GM19467 (cell line): ENCODE data around the gene KIRREL3.
A peak's percentile ranks its signal among the peaks of the same experiment; 100 is the strongest.
"Not testable (repeated sequence)": the region's sequence is repeated elsewhere in the genome, so short reads cannot be mapped to it uniquely, and the experiment has no call there.

Source experiments
- ATAC-seq: cut with Tn5 transposase; IDR thresholded peaks from one replicate; pipeline ENCODE4 v1.9.1; 2021; ENCODE audit warnings: mild to moderate bottlenecking, moderate library complexity; ENCODE audit not compliant: unreplicated experiment

Gene KIRREL3

DNA sequence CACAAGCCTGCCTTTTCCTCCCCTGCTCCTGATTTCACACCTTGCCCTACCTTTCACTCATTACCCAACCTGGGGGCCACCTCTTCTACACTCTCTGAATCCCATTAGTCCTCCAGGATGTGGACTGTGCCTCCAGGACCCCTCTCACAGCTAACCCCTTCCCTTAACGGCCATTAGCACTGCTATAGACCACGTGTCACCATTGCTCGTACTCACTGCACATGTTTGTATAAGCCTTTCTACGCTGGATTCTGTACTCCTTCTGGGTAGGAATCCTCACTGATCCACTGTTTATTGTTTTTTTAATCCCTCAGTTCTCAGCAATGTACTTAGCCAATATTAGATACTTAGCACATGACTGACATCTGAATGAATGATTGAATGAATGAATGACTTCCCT is 40.9 kb downstream of the KIRREL3 start:
- ATAC-seq, result no peak

DNA sequence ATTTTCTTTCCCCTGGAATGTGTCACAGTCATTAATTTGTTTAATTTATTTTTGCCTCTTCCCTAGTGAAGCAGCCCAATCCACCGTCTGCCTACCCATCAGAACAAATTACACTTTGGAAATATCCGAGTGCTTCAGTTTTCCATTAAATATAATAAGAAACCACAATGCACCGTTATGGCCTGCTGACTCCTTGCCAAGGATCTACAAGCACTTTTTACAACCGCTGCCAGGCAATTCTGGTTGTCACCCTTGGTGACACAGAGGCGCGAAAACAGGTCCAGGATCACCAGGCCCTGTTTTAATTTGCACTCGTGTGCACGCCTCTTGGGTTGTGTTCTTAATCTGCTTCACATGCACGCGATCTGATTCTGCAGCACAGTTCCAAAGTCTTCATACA is 43.9 kb downstream of the KIRREL3 start:
- ATAC-seq, result no peak

DNA sequence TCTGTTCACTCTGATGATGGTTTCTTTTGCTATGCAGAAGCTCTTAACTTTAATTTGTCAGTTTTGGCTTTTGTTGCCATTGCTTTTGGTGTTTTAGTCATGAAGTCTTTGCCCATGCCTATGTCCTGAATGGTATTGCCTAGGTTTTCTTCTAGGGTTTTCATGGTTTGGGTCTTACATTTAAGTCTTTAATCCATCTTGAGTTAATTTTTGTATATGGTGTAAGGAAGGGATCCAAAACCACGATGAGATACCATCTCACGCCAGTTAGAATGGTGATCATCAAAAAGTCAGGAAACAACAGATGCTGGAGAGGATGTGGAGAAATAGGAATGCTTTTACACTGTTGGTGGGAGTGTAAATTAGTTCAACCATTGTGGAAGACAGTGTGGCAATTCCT is 48.0 kb downstream of the KIRREL3 start:
- ATAC-seq, result not testable (repeated sequence)

DNA sequence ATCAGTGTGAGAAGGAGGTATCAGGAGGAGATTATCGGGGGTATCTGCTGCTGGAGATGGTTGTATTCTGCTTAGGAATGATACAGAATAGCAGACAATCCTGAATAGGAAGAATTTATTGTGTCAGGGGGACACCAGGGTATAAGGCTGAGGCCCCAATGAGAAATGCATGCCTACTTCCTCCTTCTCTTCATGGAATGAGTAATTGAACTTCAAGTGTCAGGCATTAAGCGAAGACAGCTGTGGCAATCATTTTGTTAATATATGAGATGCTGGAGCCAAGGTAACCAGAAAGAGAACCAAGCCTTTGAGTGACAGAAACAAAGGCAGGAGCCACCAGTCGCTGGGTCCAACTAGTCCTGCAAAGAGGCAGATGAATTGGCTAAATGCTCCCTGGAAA is 49.1 kb downstream of the KIRREL3 start:
- no peak for ATAC-seq

DNA sequence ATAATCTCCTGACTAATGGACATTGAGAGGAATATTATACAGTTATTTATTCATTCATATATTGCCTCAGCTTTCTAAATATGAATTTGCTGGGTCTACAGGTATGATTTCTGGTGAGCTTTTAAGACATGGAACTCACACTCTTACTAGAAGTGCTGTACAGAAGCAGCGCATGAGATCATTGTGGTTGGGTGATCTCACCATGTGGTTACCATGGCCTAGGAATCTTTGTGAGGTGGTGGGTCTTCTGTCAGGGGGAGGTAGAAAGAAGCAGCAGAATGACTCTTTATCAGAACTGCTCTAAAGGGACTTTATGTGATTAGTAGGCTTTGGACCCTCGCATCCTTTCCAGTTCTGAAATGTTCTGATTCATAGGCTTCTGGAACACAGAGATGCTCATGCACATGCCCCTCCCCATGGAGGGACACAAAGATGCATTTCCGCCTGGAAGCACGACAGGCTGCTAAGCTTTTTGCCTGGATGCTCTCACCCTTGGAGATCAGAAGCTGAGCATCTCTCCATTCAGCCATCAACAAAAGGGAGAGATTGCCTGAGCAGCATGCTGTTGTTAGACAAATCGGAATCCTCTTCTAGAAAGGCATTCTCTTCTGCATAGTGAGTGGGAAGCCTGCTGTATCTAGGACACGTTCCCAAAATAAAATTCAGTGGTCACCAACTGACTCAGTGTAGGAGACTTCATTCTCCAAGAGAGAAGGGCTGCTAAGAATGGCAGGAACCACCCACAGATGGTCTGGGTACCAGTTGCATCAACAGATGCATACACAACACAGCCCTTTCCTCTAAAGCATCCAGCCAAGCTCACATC is 51.3 kb downstream of the KIRREL3 start:
- ATAC-seq, result no peak

DNA sequence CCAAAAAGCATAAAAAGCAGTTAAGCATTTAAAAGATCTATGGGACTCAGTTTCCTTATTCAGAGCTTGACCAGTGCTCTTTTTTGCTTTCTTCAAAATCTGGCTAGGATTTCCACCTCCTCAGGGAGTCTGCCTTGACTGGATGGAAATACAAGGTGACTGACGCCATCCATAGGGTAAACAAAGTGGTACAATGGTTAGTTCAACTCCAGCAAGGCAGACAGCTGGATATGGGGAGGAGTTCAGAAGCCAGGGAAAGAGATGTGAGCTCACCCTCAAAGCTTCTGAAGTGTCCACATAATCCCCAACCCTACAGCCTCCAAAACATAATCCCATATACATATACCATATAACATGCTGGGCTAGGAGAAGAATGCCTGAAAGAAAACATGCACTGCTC is 52.0 kb downstream of the KIRREL3 start:
- ATAC-seq, result no peak

DNA sequence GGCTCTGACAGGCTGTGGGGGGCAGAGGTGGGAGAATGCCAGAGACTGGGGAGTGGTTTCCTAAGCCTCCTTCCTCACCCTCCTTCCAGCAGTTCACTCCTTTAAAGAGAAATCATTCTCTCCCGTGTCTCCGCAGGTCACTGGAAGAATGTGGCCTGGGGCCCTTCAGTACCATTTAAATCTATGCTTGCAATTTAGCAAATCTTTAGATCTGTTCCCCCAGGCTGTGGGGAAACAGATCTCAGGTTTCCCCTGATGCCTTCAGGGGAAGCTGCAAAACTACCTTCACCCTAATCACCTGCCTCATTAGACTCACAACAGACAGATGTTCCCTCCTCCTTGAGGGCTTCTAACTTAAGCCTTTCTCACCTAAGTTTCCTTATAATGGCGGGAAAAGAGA is 55.3 kb downstream of the KIRREL3 start:
- ATAC-seq, result no peak

DNA sequence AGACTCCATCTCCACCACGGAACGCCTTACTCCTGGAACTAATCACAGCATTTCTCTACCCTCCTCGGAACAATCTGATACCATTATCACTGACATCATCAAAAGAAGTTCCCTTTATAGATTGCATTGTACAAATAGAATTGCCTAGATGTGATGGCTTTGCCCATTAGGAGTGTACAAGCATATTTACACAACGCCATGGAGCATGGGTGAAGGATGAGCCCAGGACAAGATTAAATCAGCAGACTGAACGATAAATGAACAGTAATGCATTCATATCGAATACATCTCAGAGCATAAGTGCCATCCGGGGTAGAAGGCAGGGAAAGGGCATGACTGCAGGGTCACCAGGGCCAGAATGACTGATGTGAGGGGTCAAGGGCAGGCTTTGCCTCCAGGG is 57.3 kb downstream of the KIRREL3 start:
- ATAC-seq, result no peak

DNA sequence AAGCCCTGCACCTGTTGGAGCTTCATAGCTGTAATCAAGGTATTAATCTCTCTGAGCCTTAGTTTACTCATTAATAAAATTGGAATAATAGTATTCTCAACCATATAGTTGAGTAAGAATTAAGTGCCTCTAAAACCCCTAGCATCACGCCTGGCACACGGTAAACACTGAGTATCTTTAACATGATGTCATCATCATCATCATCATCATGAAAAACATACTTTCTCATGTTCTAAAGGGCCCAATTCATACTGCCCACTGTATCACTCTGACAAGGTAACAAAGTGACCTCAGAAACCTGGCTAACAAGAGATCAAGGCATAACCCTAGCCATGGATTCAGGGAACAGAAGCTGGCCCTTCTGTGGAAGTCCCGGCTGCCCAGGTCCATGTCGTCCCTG is 58.4 kb downstream of the KIRREL3 start:
- no peak for ATAC-seq

DNA sequence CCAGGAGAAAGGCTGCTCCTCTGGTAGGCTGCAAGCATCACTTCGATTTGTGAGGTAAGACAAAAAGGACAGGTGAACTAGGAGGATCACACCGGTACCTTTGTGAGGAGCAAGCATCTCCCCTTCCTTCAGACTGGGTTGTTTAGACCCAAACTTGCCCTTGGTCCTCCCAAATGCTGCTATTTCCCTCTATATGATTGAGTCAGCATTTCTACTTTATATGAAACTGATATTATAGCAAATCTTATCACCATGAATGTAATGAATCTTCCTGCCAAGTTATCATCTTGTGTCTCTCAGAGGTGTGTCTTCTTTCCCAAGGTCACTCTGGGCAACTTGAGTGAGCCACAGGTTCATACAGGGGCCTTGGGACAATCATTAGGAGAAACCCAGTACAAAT is 61.0 kb downstream of the KIRREL3 start:
- ATAC-seq, result no peak

DNA sequence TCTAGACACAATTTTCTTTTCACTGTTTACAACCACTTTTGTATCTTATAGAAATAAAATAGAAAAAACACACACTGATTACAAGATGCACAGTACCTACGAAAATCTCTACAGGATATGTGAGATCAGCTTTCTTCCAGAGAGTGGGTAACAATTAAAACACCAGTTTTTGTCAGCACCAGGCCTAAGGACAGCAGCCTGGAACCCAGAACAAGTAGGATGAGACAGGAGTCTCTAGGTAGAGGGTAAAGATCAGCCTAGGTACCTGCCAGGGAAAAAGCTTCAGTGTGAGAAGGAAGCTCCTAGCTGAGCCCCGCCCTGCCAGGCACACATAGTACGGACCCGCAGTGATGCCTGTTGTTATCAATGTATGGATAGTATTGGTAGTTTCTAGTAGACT is 61.9 kb downstream of the KIRREL3 start:
- ATAC-seq, result no peak

DNA sequence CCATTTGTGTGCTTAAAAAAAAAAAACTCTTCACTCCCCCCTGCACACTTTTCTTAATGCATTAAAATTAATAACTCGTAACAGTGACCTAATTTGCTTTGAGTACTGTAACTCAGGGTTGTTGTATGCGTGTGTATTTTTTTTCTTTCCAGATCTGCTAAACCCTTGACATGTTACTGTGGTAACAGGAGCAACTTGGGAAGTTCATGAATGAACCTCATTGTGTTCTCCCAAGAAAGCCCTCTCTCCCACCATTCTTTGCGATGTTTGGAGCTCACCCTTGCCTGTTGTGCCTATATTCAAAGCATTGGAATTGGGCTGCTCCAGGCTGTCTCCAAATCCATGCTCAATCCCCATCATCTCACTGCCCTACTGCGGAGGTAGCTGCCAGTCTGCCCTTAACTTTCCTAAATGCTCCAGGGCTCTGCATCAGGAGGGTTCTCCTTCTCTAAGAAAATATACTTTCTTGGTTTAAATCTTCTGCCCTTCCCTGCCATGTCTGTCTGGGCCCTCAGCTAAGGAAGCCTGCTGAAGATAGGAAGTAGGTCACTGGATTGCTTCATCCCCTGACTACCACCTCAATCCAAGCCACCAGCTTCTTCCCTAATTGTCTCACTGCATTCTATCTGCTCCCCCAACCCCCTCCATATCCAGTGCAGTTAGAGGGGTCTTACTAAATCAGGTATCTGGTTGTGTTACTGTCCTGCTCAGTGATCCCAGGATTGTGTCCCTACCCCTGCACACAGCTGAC is 70.3 kb downstream of the KIRREL3 start:
- ATAC-seq, result no peak

DNA sequence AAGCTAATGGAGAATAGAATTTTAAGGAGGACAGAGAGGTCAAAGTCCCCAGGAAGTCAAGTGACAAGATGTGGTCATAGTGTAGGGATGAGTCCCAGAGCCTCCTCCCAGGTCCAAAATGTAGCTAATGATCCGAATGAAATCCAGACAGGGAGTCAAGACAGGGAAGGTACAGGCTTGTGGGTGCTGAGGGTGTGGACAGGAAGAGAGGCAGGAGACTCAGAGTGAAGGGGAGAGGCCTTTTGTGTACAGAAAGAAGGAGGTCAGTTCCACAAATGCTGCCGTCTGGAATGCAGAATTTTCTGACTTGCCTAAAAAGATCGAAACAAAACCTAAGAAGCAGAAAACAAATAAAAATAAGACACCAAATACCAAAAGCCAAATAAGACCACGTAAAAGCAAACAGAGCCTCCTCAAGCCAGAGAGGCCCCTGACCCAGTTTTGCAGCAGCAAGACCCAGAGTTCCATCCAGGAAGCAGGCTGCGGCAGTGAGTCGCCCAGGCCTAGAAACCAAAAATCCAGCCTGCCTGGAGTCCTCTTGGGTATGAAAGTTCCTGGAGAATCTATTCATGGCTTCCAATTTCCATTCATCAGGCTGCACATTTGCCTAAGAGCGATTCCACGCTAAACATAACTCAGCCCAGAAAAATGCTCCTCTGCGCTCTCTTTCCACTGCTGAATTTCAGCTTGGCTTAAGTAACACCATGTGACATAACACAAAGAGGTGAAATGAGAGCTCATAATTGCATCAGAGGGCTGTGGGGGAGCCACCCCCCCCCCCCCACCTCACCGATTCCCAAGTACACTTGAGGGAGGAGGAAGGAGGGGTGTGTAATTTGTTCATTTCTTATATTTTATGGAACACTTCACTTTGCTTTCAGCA is 71.2 kb downstream of the KIRREL3 start:
- no peak for ATAC-seq

DNA sequence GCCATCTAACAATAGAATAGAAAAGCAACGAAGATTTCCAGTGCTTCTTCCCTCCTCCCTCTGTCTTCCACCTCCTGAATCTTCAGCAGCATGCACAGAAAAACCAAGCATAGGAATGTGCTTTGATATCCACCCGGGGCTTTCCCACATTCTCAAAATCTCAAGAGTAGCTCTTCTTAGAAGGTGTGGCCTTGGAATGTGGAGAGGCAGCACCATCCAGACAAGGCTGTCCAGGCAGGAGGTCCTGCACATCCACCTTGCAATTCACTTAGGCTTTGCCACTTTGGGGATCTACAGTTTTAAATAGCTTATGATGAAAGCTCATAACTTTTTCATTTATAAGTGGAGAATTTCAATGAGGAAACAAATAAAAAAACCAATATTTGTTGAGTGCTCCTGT is 72.9 kb downstream of the KIRREL3 start:
- no peak for ATAC-seq

DNA sequence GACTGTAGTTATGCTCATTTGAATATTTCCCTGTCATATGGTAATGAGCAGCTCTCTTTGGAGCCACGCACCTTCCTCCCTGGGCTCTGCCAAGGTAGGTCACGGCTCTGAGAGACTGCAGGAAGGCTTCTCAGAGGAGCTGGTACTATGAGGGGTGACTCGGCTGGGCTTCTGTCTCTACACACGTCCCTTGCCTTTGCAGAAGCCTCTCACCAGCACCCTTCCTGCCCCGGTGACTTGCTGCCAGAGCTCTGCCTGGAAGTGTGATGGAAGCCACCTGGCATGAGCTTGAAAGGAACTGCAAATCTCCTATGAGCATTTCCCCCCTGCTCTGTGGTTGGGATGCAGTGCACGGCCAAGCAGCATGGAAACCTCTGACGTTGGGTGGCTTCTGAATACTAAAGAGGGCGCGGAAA is 74.2 kb downstream of the KIRREL3 start:
- ATAC-seq, result no peak

DNA sequence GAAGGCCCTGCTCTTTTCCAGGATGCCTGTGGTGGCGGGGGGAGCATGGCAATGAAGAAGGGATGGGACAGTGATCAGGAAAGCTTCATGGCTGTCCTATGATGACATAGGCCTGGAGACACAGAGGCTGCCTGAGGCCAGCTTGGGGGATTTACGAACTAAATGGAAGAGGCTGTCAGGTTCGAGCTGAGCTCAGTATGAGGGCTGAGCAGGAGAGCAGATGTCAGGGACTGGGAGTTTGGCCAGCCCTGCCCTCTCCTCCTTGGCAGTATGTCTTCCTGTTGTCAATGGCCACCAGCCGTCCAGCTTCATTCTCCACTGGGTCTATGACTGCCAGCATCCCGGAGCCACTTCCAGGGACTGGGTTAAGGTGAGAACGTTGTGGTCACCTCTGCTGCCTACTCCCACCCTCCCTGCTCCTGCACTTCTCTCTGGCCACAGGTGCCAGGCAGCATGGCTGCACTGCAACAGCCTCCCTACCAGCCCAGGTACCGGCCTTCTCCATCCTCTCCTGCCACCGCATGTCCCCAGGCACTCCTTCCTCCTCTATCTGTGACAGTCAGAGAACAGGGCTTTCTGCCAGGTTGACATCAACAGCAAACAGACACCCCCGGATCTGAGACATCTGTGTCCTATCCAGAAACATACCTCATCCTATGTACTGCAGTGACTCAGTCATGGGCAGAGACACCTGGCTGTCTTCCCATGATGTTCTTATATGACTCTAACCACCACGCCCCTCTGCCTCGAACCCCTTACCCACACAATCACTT is 75.1 kb downstream of the KIRREL3 start:
- no peak for ATAC-seq

DNA sequence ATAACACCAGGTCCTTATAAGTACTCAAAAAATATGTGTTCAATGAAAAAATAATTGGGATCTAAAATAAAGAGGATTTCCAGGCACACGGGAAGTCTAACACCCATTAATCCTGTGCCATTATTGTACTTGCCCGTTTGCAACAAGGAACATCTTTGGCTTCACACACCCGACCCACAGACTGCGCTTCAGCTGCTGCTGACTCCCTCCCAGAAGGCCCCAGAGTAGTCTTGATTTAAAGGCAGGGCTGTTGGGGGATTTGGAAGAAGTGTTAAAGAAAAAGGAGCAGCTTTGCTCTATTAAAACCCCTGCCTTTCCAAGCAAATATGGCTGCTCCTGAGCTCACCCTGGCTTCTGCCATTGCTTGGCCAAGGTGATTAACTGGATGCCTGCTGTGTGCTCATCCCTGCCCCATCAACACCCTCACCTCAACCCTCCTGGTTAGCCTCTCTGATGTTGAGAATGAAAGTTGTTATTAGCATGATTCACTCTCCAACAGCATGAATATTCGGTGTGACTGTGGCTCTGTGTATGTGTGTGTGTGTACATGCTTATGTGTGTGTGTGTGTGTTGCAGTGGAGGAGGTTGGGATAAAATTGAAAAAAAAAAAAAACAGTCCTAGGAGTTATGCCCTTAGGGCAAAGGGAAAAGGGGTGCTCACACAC is 76.1 kb downstream of the KIRREL3 start:
- ATAC-seq, result no peak

DNA sequence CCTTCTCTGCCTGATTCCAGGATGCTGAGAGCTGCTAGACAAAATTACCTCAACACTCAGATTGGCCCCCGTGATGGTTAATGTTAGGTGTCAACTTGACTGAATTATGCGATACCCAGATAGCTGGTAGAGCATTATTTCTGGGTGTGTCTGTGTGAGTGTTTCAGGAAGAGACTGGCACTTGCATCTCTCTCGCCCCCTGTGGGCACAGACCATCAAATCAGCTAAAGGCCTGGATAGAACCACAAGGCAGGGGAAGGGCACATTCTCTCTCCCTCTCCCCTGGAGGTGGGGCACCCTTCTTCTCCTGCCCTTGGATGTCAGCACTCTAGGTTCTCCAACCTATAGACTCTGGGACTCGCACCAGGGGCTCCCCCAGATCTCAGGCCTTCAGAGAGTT is 79.7 kb downstream of the KIRREL3 start:
- ATAC-seq, result no peak

DNA sequence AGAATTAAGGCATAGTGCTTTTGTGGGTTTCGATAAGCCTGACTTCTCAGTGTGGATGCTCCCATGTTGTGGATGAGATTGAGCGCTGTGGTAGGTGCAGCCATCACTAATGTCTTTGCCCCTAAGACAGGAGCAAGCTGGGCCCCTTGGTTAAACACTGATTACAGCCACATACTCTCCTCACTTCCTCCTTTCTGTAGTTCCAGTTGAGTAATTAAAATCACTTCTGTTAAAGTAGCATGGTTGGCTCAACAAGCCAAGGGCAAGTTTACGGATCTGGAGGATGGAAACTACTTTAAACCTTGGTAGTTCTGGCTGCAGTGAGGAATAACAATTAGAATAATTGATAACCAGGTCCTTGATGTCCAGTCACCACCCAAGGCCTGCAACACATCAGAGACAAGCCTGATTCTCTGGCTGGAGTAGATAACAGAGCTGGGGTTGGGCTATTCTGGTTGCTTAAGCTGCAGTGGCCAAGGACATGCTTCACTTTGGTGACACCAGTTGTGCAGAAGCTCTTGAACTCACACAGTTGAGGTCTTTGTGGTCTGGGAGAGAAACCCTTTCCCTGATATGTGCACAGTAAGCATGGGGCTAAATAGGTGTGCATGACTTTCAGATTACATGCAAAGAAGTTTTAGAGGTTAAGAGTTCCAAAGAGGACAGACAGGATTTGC is 81.3 kb downstream of the KIRREL3 start:
- ATAC-seq, result peak; percentile 44

DNA sequence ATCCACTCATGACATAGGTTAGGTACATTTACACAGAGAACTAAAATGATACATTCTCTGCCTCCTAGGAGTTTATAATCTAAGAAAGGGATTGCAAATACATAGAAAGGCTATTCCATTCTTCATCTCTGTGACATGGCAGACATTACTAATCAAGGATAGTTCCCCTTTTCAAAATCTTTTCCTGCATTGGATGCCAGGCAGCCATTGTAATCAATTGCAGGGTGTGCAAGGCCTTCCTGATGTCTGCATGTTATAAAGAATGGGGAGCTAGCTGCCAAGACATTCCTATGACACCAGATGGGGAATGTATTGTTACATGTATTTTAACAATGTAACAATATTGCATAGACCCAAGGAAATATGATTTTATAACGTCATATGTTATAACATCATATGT is 82.0 kb downstream of the KIRREL3 start:
- no peak for ATAC-seq
